GM12878 (cell line): ENCODE measurements around the gene MYL1. TPM values are rescaled to one million over a fixed set of nuclear protein-coding genes. Genes with fewer than 3 reads are reported as not detected.

Experiments
- ATAC-seq: fragments of 200-7000 bp; cut with Tn5 transposase; 3 replicates; pipeline ENCODE4 v1.9.1; 2020; ENCODE audit warnings: mild to moderate bottlenecking, moderate library complexity
- BruUV-seq: library from RNA; stranded (reverse); fragments of 400-500 nt; replicated peaks from 2 replicates; lab custom pipeline; 2021; lab: Mats Ljungman, UMichigan
- CTCF ChIA-PET: fragments of 300-600 bp; sonication (Branson Sonifier 250); formaldehyde crosslinking; extraction: SDS; loops from one replicate; lab custom pipeline; 2021; ENCODE audit warnings: inconsistent platforms; lab: Yijun Ruan, JAX
- POLR2A ChIA-PET: fragments of 350-600 bp; formaldehyde crosslinking; extraction: SDS; loops from one replicate; lab custom pipeline; 2021; ENCODE audit warnings: inconsistent platforms; lab: Charles Lee
- RAD21 ChIA-PET: fragments of 300-600 bp; sonication (Branson Sonifier 250); formaldehyde crosslinking; loops from one replicate; lab custom pipeline; 2023; ENCODE audit warnings: antibody characterized with exemption; ENCODE audit not compliant: unreplicated experiment; lab: Charles Lee
- SMC1A ChIA-PET: fragments of 300-600 bp; sonication (Branson Sonifier 250); formaldehyde crosslinking; loops from one replicate; lab custom pipeline; 2023; ENCODE audit not compliant: unreplicated experiment, uncharacterized antibody; lab: Charles Lee
- DNase-seq: peaks from one replicate; pipeline ENCODE4 v3.0.0-alpha.2; 2011; ENCODE audit warnings: low read depth, low spot score
- FAIRE-seq: peaks from 3 replicates; lab custom pipeline; 2011; peaks lifted over from hg19 to GRCh38; lab: Jason Lieb, UNC
- H2AFZ ChIP-seq: 2 replicates; pipeline ENCODE4 v1.6.0; 2011; ENCODE audit warnings: low read depth, low read length, control low read depth; ENCODE audit not compliant: control insufficient read depth
- H3K27ac ChIP-seq: 2 replicates; pipeline ENCODE4 v1.5.1; 2011; ENCODE audit warnings: control low read depth; ENCODE audit not compliant: control insufficient read depth, insufficient read depth
- H3K27me3 ChIP-seq, 2 experiments: replicated peaks in 1 of 2; 2 replicates each; pipeline versions ENCODE4 v1.6.0 to v1.6.1; 2011; ENCODE audit warnings: low read length in 1 of 2; ENCODE audit not compliant: control insufficient read depth in 2 of 2, insufficient read depth in 2 of 2
- H3K36me3 ChIP-seq, 2 experiments: 2 replicates each; pipeline ENCODE4 v1.5.1; 2011; ENCODE audit warnings: low read length in 1 of 2; ENCODE audit not compliant: control insufficient read depth in 2 of 2, insufficient read depth in 2 of 2
- H3K4me1 ChIP-seq: 2 replicates; pipeline ENCODE4 v1.6.1; 2011; ENCODE audit warnings: mild to moderate bottlenecking, low read length, moderate library complexity, mixed read lengths; ENCODE audit not compliant: control insufficient read depth, insufficient read depth
- H3K4me2 ChIP-seq: 2 replicates; pipeline ENCODE4 v1.6.0; 2011; ENCODE audit warnings: control low read depth; ENCODE audit not compliant: control insufficient read depth, insufficient read depth
- H3K4me3 ChIP-seq: fragments of 200-600 bp; sonication (generic); 2 replicates; pipeline ENCODE4 v1.5.1; 2016
- H3K79me2 ChIP-seq: 2 replicates; pipeline ENCODE4 v1.6.0; 2011; ENCODE audit warnings: low read length; ENCODE audit not compliant: control insufficient read depth, insufficient read depth
- H3K9ac ChIP-seq: 2 replicates; pipeline ENCODE4 v1.8.0; 2011; ENCODE audit warnings: low read length, control low read depth, mixed read lengths; ENCODE audit not compliant: control insufficient read depth, insufficient read depth
- H3K9me3 ChIP-seq: replicated peaks from 3 replicates; pipeline ENCODE4 v1.5.1; 2011; ENCODE audit warnings: mild to moderate bottlenecking, low read length; ENCODE audit not compliant: control insufficient read depth, insufficient read depth
- H4K20me1 ChIP-seq: 2 replicates; pipeline ENCODE4 v1.6.0; 2011; ENCODE audit not compliant: control insufficient read depth, insufficient read depth
- CEBPB ChIP-seq, 2 experiments: fragments of 150-350 bp in 1 of 2; IDR thresholded peaks; 2 replicates each; pipeline ENCODE4 v1.6.1; 2012 to 2014; ENCODE audit warnings: low read depth in 2 of 2, low read length in 2 of 2, borderline replicate concordance in 1 of 2, inconsistent platforms in 1 of 2
- E2F4 ChIP-seq: IDR thresholded peaks from 2 replicates; pipeline ENCODE4 v1.6.1; 2012; ENCODE audit warnings: low read depth, low read length, improper control_type of control experiment
- HDGF ChIP-seq: fragments of 450-650 bp; IDR thresholded peaks from 2 replicates; pipeline ENCODE4 v1.6.1; 2016; ENCODE audit warnings: antibody characterized with exemption
- PAX8 ChIP-seq: fragments of 450-650 bp; IDR thresholded peaks from 2 replicates; pipeline ENCODE4 v1.6.1; 2017; ENCODE audit warnings: mild to moderate bottlenecking, moderate library complexity
- WGBS: methylation state at CpG from one replicate; pipeline ENCODE4 v1.1.6; 2016; ENCODE audit warnings: low lambda C conversion rate; ENCODE audit not compliant: insufficient replicate concordance, insufficient coverage; ENCODE audit errors: missing lambda C conversion rate; 5-methylcytosine and 5-hydroxymethylcytosine counted together
- in situ Hi-C: fragments of 300-500 bp; cut with MboI; formaldehyde crosslinking; loops from 9 replicates; pipeline ENCODE4 v1.14.3; 2018; ENCODE audit warnings: mixed read lengths
- intact Hi-C: fragments of 100-400 bp; cut with micrococcal nuclease; formaldehyde crosslinking; loops from one replicate; pipeline ENCODE4 v1.14.2; 2022; ENCODE audit not compliant: unreplicated experiment
- polyA plus RNA-seq, 11 experiments: library from polyadenylated mRNA; depleted of rRNA in 4 of 11; unstranded in 6 of 11; stranded (reverse) in 5 of 11; fragments of >200 nt; fragmentation: Nextera tagmentation in 4 of 11; fragmentation: Illumina TruSeq in 1 of 11; extraction: Ambion mirVana in 4 of 11; extraction: Trizol in 1 of 11; gene quantifications; 1 replicate in 1 of 11; 2 replicates in 10 of 11; pipeline versions ENCODE4 v1.2.1 to v1.2.3, GENCODE V29; 2011 to 2016; ENCODE audit warnings: inconsistent platforms in 2 of 11, missing spikeins in 2 of 11, low read depth in 1 of 11
- total RNA-seq, 4 experiments: library from RNA; depleted of rRNA in 3 of 4; stranded (reverse); fragments of >200 nt in 3 of 4; fragmentation: Illumina TruSeq in 1 of 4; extraction: Trizol in 1 of 4; gene quantifications; 2 replicates each; pipeline versions ENCODE4 v1.2.1 to v1.2.3, GENCODE V29; 2013 to 2021
- TF ChIP-seq, protein P1 (sequence below): IDR thresholded peaks from 2 replicates; pipeline ENCODE4 v1.6.1; 2011; ENCODE audit warnings: mild to moderate bottlenecking, low read depth, low read length, moderate library complexity; ENCODE audit not compliant: insufficient replicate concordance
- TF ChIP-seq, protein P2 (sequence below): fragments of 450-650 bp; IDR thresholded peaks from 2 replicates; pipeline ENCODE4 v1.6.1; 2017; ENCODE audit warnings: mild to moderate bottlenecking

Gene MYL1
- total and polyA plus RNA-seq, 10 of the 15 experiments (the other 5 are each of a cell fraction or from before 2014, with no cell fraction given) = 0.43 TPM; not detected in 9

DNA sequence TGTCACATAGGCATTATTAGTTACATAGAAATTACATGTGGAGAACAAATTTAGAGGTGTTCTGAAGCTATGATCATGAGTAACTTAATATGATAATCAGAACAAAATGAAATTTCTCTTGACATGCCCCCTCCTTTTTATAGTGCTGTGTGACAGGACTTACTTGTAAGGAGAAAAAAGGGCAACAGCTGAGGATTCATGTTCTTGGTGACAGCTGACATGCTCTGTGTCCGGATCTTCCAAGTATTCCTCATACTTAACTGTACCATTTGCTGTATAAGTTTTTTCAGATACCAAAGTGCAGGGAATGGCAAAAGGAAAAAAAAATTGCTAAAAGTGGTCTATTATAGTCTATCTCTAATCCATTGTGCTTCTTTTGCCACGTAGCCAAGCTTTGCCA lies 3.5 kb upstream of the MYL1 start:
- H3K27ac ChIP-seq = no peak overlapping the region
- H3K4me1 ChIP-seq = no peaks in the 10 kb centered on the region
- DNase-seq (no peak), ATAC-seq (no peak)
- in situ Hi-C loops (no loop called here), intact Hi-C loops (no loop called here)
- no peak overlapping the region for H3K9ac ChIP-seq
- CTCF ChIA-PET = no interaction called here
- POLR2A ChIA-PET = no interaction called here
- SMC1A ChIA-PET = no interaction called here
- RAD21 ChIA-PET = no interaction called here
- no peaks in the 10 kb centered on the region for H3K27me3 ChIP-seq
- no peak overlapping the region for H3K4me3 ChIP-seq
- H2AFZ ChIP-seq = no peak overlapping the region
- no peaks in the 10 kb centered on the region for H4K20me1 ChIP-seq
- no peaks in the 10 kb centered on the region for H3K9me3 ChIP-seq
- no peaks in the 10 kb centered on the region for H3K79me2 ChIP-seq
- no peaks in the 10 kb centered on the region for H3K36me3 ChIP-seq
- H3K4me2 ChIP-seq = no peak overlapping the region
- WGBS = 0% methylated on average over 2 of the region's 2 CpGs
- TF ChIP-seq, protein P1, sequence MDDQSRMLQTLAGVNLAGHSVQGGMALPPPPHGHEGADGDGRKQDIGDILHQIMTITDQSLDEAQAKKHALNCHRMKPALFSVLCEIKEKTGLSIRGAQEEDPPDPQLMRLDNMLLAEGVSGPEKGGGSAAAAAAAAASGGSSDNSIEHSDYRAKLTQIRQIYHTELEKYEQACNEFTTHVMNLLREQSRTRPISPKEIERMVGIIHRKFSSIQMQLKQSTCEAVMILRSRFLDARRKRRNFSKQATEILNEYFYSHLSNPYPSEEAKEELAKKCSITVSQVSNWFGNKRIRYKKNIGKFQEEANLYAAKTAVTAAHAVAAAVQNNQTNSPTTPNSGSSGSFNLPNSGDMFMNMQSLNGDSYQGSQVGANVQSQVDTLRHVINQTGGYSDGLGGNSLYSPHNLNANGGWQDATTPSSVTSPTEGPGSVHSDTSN = no peak
- TF ChIP-seq, all 136 proteins: peak for 0
- no peak for FAIRE-seq
- BruUV-seq = no TSS peak

GRCh38 chr2:210310550-210310949 lies 4.4 kb downstream of the MYL1 start:
- CTCF ChIA-PET = no interaction called here
- POLR2A ChIA-PET = no interaction called here
- FAIRE-seq (no peak), ATAC-seq (no peak), DNase-seq (no peak)
- Histone ChIP-seq H2AFZ (no peak overlapping the region), H3K36me3 (no peaks in the 10 kb centered on the region), H3K4me1 (no peaks in the 10 kb centered on the region), H3K4me2 (no peak overlapping the region), H3K9ac (no peak overlapping the region), H3K9me3 (no peaks in the 10 kb centered on the region), H4K20me1 (no peaks in the 10 kb centered on the region), H3K79me2 (no peaks in the 10 kb centered on the region), H3K4me3 (no peak overlapping the region), H3K27ac (no peak overlapping the region), H3K27me3 (no peaks in the 10 kb centered on the region)
- in situ Hi-C loops = no loop called here
- RAD21 ChIA-PET = no interaction called here
- TF ChIP-seq PAX8 (no peak), HDGF (no peak), CEBPB (IDR thresholded peaks at IDR 0.05; ENCODE audit: borderline replicate concordance in 1 of 2, low read depth in 2 of 2, low read length in 2 of 2) (no peak), E2F4 (no peak)
- TF ChIP-seq, protein P2, sequence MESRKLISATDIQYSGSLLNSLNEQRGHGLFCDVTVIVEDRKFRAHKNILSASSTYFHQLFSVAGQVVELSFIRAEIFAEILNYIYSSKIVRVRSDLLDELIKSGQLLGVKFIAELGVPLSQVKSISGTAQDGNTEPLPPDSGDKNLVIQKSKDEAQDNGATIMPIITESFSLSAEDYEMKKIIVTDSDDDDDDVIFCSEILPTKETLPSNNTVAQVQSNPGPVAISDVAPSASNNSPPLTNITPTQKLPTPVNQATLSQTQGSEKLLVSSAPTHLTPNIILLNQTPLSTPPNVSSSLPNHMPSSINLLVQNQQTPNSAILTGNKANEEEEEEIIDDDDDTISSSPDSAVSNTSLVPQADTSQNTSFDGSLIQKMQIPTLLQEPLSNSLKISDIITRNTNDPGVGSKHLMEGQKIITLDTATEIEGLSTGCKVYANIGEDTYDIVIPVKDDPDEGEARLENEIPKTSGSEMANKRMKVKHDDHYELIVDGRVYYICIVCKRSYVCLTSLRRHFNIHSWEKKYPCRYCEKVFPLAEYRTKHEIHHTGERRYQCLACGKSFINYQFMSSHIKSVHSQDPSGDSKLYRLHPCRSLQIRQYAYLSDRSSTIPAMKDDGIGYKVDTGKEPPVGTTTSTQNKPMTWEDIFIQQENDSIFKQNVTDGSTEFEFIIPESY = no peak
- no TSS peak for BruUV-seq
- 0% methylated on average over 1 of the region's 1 CpG for WGBS
- intact Hi-C loops = no loop called here
- SMC1A ChIA-PET = interaction anchor here (0.8 to 1.3 kb wide), 3 partner anchors 8 to 88 kb away, joined by 3 to 4 read pairs (median 3); no protein-coding TSS in a partner anchor
